Stimulated activated CD8-positive, alpha-beta memory T cell treated with anti-CD3 and anti-CD28 coated beads, Interleukin-4, amount 100 ng/mL, for 24 hours (primary cell): ENCODE measurements around the gene NFE2L1.
A peak's percentile ranks its signal among the peaks of the same experiment; 100 is the strongest.
"Not testable (repeated sequence)": the region's sequence is repeated elsewhere in the genome, so short reads cannot be mapped to it uniquely, and the experiment has no call there.

Source experiments
- DNase-seq: peaks from one replicate; pipeline ENCODE4 v3.0.0-alpha.2; 2020; ENCODE audit warnings: low read depth

NFE2L1 gene

GRCh38 chr17:48048384-48049126 lies 396 bp downstream of the NFE2L1 start:
- peak; percentile 36 for DNase-seq

GRCh38 chr17:48051283-48051682 lies 3.1 kb downstream of the NFE2L1 start:
- no peak for DNase-seq

GRCh38 chr17:48051706-48052486 lies 3.7 kb downstream of the NFE2L1 start:
- DNase-seq: no peak

- no peak for DNase-seq
Measured at GRCh38 chr17:48052956-48053757, 5.0 kb downstream of the NFE2L1 start.

DNA sequence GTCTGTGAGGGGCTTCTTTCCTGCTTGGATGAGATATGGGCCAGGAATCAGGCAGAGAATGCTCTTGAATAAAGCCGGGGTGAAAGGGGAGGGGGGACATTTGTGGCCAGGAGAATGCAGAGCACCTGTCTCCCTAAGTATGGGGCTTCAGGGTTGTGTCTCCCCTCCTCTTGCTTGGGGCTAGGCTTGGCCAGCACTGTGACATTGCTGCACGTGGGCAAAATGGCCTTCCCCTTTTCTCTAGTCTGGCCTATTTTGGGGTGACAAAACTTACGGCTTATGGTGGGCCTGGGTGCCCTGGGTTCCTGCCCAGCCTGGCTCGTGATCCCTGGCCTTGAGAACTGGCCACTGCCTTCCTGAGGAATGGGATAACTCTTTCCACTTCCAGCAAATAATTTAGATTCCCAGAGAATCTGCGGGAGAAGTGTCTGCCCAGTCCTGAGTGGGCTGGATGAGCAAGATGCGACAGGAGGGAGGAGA lies 5.6 kb downstream of the NFE2L1 start:
- DNase-seq: no peak

DNA sequence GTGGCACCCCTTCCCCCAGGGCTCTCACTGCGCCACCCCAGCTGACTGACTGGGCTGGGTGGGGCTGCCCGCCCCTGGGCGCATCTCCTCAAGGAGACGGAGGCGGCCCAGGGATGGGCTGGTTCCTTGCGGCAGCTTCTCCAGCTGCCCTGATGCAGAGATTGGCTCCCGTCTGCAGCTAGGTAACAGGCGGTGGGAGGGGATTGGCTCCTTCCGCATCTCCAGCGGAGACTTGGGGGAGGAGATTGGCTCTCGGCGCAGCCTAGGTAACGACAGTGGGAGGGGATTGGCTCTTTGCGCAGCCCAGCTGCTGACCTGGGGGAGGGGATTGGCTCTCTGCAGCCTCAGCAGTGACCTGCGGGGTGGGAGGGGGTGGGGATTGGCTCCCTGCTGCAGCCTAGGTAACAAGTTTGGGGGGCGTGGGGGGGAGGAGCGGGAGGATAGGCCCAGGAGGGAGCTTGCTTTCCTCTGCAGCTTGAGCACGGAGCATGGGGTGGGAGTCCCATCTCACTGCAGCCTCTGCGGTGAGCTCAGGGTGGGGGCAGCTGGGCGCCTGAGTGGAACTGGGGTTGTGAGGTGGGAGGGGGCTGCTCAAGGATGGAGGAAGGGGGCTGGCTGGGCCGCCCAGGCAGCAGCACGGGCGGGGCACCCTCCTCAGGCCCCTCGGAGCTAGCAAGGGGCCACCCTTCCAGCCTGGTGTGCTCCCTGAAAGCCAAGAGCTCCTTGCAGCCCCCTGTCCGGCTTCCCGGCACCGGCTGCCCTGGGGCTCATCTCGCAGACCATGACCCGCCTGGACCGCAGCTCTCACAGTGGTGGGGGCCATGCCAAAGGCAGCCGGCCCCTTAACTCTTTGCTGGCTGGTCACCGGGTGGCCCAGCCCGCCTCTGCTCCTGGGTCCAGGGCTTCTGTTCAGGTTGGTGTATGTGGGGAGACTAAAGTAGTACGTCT lies 6.4 kb downstream of the NFE2L1 start:
- DNase-seq: no peak

DNA sequence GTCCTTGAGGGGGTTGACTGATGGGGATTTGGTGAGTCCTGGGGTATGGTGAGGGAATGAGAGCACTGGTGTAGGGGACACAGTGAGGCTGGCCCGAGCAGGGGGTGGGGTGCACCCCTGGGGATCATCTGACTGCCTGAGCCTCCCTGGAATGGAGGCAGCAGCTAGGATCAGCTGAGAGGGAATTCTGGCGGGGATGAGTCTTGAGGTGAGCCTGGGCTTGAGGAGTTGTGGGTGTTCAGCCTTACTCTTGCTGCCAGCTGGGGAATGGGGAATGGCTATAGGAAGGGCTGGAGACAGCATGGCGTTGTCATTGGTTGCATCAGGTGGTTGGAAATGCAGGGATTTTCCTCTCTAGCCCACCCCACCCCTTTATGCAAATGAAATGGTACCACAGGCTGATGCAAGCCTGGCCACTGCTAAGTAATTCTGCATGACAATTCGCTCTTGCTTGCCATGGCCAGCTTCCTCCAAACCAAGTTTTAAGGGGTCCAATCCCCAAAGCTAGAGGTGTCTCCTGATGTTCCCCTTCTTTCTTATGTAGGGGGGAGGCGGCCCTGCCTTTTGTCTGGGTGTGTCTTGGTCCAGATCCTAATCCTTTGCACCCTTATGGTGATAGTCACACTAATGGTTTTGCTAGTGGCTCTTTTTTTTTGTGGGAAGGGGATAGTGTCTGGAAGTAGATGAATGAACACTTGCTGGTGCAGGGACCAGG lies 7.5 kb downstream of the NFE2L1 start:
- DNase-seq: no peak

- DNase-seq: no peak
Measured at GRCh38 chr17:48056246-48056745, 8.1 kb downstream of the NFE2L1 start.

- no peak for DNase-seq
Measured at GRCh38 chr17:48056879-48057278, 8.7 kb downstream of the NFE2L1 start.

DNA sequence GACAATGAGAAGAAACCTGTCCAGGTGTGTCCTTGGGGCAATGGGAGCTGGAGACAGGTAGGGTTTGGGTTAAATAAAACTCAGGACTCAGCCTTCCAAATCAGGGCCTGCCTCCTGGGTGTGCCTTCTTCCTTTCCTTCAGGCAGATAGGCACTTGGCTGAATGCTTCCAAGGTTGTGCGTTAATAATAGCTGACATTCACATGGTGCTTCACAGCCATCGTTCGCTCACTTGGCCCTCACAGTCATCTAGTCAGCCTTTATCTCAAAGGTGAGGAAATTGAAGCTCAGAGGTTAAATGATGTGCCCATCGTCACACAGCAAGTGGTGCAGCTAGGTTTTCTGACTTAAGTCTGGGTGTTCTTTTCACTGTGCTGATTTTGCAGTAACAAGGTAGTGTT lies 9.5 kb downstream of the NFE2L1 start:
- no peak for DNase-seq

GRCh38 chr17:48058393-48059124 lies 10.4 kb downstream of the NFE2L1 start:
- no peak for DNase-seq

DNA sequence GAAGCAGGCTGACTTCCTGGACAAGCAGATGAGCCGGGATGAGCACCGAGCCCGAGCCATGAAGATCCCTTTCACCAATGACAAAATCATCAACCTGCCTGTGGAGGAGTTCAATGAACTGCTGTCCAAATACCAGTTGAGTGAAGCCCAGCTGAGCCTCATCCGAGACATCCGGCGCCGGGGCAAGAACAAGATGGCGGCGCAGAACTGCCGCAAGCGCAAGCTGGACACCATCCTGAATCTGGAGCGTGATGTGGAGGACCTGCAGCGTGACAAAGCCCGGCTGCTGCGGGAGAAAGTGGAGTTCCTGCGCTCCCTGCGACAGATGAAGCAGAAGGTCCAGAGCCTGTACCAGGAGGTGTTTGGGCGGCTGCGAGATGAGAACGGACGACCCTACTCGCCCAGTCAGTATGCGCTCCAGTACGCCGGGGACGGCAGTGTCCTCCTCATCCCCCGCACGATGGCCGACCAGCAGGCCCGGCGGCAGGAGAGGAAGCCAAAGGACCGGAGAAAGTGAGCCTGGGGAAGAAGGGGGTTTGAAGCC lies 11.0 kb downstream of the NFE2L1 start:
- DNase-seq: no peak

GRCh38 chr17:48060249-48060648 lies 12.1 kb downstream of the NFE2L1 start:
- no peak for DNase-seq

DNA sequence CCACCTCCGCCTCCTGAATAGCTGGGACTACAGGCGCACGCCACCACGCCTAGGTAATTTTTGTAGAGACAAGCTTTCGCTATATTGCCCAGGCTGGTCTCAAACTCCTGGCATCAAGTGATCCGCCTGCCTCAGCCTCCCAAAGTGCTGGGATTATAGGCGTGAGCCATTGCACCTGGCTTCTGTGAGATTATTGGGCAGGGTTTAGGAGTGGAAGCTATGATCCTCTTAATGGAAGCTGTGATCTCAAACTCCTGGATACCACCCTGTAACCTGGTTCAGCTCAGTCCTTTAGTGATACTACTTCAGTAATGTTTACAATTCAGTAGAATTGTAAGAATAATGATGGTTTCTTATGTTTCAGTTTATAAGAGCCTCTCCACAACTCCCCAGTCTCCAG lies 14.1 kb downstream of the NFE2L1 start:
- DNase-seq: no peak

DNA sequence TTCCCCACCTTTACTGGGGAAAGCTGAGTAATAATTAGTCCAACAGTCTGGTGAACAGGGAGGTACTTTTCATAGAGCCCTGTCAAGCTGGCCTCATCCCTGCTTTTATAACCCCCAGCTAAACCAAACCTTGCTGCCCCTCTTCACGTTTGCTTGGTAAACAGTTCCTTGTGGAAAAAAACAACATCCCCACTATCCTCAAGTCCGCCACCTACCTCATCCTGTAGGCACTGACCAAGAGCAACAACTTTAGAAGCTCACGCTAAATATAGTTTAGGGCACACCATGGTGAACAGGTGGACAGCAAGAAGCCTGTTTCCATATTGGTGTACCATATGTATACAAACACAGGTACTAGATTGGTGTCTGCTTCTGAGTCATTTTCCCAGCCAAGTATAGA lies 16.5 kb downstream of the NFE2L1 start:
- DNase-seq: no peak

DNA sequence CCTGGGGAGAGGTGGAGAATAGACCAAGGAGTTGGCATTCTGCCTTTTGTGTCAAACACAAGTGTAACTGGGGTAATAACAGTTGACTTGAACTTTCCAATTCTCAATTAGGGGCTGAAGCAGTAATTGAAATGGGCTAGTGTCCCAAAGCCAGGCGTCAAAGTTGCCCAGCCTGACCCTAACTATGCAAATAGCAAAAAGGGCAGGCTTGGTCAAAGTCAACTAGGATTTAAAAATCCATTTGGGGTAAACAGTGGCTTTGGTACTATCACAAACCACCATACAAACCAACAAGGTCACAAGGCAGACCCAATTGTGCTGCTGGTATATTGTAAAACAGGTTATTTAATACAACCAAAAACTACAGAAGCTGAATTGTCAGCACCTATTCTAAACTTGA lies 18.0 kb downstream of the NFE2L1 start:
- DNase-seq: no peak

DNA sequence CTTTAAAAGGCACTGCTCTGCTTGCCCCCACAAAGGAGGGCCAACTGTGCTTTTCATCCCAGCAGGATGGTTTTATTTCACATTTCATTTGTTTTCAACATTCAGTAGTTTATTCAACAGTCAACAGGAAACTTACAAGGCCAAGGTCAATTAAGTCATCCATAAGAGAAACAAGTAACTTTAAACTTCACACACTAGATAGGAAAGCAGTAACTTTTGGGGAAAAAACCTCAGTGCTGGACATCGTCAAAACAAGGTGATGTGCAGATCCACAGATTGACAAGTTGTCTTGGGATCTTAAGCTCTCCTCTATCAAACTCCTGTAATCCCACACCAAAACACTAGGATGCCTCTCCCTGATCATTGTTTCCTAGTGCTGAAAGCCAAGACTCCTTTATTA lies 18.5 kb downstream of the NFE2L1 start:
- DNase-seq: no peak

DNA sequence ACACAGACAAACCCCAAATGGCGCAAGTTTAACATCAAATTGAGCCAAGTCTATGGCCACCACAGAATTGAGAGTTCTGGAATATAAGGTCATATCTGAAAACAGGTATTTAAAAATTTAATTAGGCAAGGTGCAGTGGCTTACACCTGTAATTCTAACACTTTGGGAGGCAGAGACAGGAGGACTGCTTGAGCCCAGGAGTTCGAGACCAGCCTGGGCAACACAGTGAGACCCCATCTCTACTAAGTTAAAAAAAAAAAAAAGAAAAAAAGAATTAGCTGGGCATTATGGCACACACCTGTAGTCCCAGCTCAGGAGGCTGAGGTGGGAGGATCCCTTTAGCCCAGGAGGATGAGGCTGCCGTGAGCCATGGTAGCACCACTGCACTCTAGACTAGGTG lies 19.1 kb downstream of the NFE2L1 start:
- DNase-seq: no peak

GRCh38 chr17:48067808-48068207 lies 19.6 kb downstream of the NFE2L1 start:
- not testable (repeated sequence) for DNase-seq
